Measurements from ENCODE around the gene GULP1.
"Not testable (repeated sequence)": the region's sequence is repeated elsewhere in the genome, so short reads cannot be mapped to it uniquely, and the experiment has no call there.

Gene GULP1

GRCh38 chr2:188298937-188299371, 7.3 kb downstream of the GULP1 start:
- not testable (repeated sequence) for H3K14ac ChIP-seq (ENCODE audit: low read length); H3K79me1 ChIP-seq (ENCODE audit: low read depth, low read length); H2BK5ac ChIP-seq (ENCODE audit: low read length); DNase-seq (ENCODE audit: low spot score); H3K27ac ChIP-seq (replicated peaks; ENCODE audit: low read length); H2AK5ac ChIP-seq (ENCODE audit: low read depth, low read length); H3K18ac ChIP-seq (ENCODE audit: low read length); H4K8ac ChIP-seq (ENCODE audit: low read depth, low read length); H3K27me3 ChIP-seq (ENCODE audit: control insufficient read depth in 3 of 3, insufficient read depth in 3 of 3, low read depth in 1 of 3, low read length in 3 of 3); H3K23ac ChIP-seq (ENCODE audit: low read depth, low read length, poor library complexity); H4K91ac ChIP-seq (ENCODE audit: low read depth, low read length, poor library complexity); H2BK120ac ChIP-seq (ENCODE audit: low read depth, low read length); H2BK15ac ChIP-seq (ENCODE audit: low read length); H3K36me3 ChIP-seq (replicated peaks in 1 of 2; ENCODE audit: control insufficient read depth in 2 of 2, insufficient read depth in 2 of 2, low read length in 2 of 2); H3K4me3 ChIP-seq (ENCODE audit: low read length in 2 of 2); H3K9ac ChIP-seq (ENCODE audit: low read depth, low read length, poor library complexity); H2BK12ac ChIP-seq (ENCODE audit: low read length); H3K4me2 ChIP-seq (ENCODE audit: insufficient read depth, low read length, poor library complexity, severe bottlenecking); H2AFZ ChIP-seq (ENCODE audit: low read length); H3K4ac ChIP-seq (ENCODE audit: low read length)
- Histone ChIP-seq H3K9me3 (replicated peaks in 1 of 2; ENCODE audit: control insufficient read depth in 2 of 2, insufficient read depth in 1 of 2, low read depth in 1 of 2, low read length in 2 of 2) (peaks cover 1 to 23% of the 10 kb centered on the region in 2 donors), H3K4me1 (ENCODE audit: control insufficient read depth in 2 of 2, insufficient read depth in 1 of 2, low read depth in 1 of 2, low read length in 2 of 2) (peaks cover 8 to 13% of the 10 kb centered on the region in 2 donors)
- WGBS, 2 donors (ENCODE audit: extremely low coverage in 2 of 2, insufficient read length in 2 of 2, insufficient replicate concordance in 1 of 2), result no CpG with 5 or more reads among the region's 4 CpGs

GRCh38 chr2:188303363-188304031, 11.8 kb downstream of the GULP1 start:
- peak overlapping the region; percentile 69 for H3K27ac ChIP-seq (replicated peaks; ENCODE audit: low read length)
- H4K8ac ChIP-seq (ENCODE audit: low read depth, low read length), result no peak overlapping the region
- H3K27me3 ChIP-seq (ENCODE audit: control insufficient read depth in 3 of 3, insufficient read depth in 3 of 3, low read depth in 1 of 3, low read length in 3 of 3), result no peaks in the 10 kb centered on the region
- no peak overlapping the region for H3K4ac ChIP-seq (ENCODE audit: low read length)
- peaks cover 4 to 17% of the 10 kb centered on the region in 2 donors for H3K4me1 ChIP-seq (ENCODE audit: control insufficient read depth in 2 of 2, insufficient read depth in 1 of 2, low read depth in 1 of 2, low read length in 2 of 2)
- H2BK120ac ChIP-seq (ENCODE audit: low read depth, low read length), result no peak overlapping the region
- H3K4me2 ChIP-seq (ENCODE audit: insufficient read depth, low read length, poor library complexity, severe bottlenecking), result no peak overlapping the region
- H3K23ac ChIP-seq (ENCODE audit: low read depth, low read length, poor library complexity), result no peak overlapping the region
- WGBS, 2 donors (ENCODE audit: extremely low coverage in 2 of 2, insufficient read length in 2 of 2, insufficient replicate concordance in 1 of 2), result no CpG with 5 or more reads among the region's 2 CpGs
- H2BK5ac ChIP-seq (ENCODE audit: low read length), result no peak overlapping the region
- H3K79me1 ChIP-seq (ENCODE audit: low read depth, low read length), result no peaks in the 10 kb centered on the region
- no peak overlapping the region for H2AK5ac ChIP-seq (ENCODE audit: low read depth, low read length)
- H3K36me3 ChIP-seq (replicated peaks in 1 of 2; ENCODE audit: control insufficient read depth in 2 of 2, insufficient read depth in 2 of 2, low read length in 2 of 2), result no peaks in the 10 kb centered on the region
- no peak overlapping the region for H3K9ac ChIP-seq (ENCODE audit: low read depth, low read length, poor library complexity)
- H3K18ac ChIP-seq (ENCODE audit: low read length), result no peak overlapping the region
- no peak overlapping the region for H3K4me3 ChIP-seq (ENCODE audit: low read length in 2 of 2)
- DNase-seq (ENCODE audit: low spot score), result peak; percentile 41
- H4K91ac ChIP-seq (ENCODE audit: low read depth, low read length, poor library complexity), result no peak overlapping the region
- H3K9me3 ChIP-seq (replicated peaks in 1 of 2; ENCODE audit: control insufficient read depth in 2 of 2, insufficient read depth in 1 of 2, low read depth in 1 of 2, low read length in 2 of 2), result peaks cover 1 to 18% of the 10 kb centered on the region in 2 donors
- H3K14ac ChIP-seq (ENCODE audit: low read length), result no peak overlapping the region
- no peak overlapping the region for H2AFZ ChIP-seq (ENCODE audit: low read length)
- H2BK12ac ChIP-seq (ENCODE audit: low read length), result no peak overlapping the region
- H2BK15ac ChIP-seq (ENCODE audit: low read length), result no peak overlapping the region

GRCh38 chr2:188305271-188305670, 13.6 kb downstream of the GULP1 start:
- H3K36me3 ChIP-seq (replicated peaks in 1 of 2; ENCODE audit: control insufficient read depth in 2 of 2, insufficient read depth in 2 of 2, low read length in 2 of 2), result no peaks in the 10 kb centered on the region
- peaks cover 0 to 13% of the 10 kb centered on the region in 2 donors for H3K9me3 ChIP-seq (replicated peaks in 1 of 2; ENCODE audit: control insufficient read depth in 2 of 2, insufficient read depth in 1 of 2, low read depth in 1 of 2, low read length in 2 of 2)
- H3K4me2 ChIP-seq (ENCODE audit: insufficient read depth, low read length, poor library complexity, severe bottlenecking), result no peak overlapping the region
- no peaks in the 10 kb centered on the region for H3K79me1 ChIP-seq (ENCODE audit: low read depth, low read length)
- H4K91ac ChIP-seq (ENCODE audit: low read depth, low read length, poor library complexity), result no peak overlapping the region
- no peak overlapping the region for H3K14ac ChIP-seq (ENCODE audit: low read length)
- H2BK12ac ChIP-seq (ENCODE audit: low read length), result no peak overlapping the region
- H4K8ac ChIP-seq (ENCODE audit: low read depth, low read length), result no peak overlapping the region
- no peak overlapping the region for H2AK5ac ChIP-seq (ENCODE audit: low read depth, low read length)
- WGBS, 2 donors (ENCODE audit: extremely low coverage in 2 of 2, insufficient read length in 2 of 2, insufficient replicate concordance in 1 of 2), result no CpG with 5 or more reads among the region's 1 CpG
- no peak overlapping the region for H2BK5ac ChIP-seq (ENCODE audit: low read length)
- no peak overlapping the region for H3K23ac ChIP-seq (ENCODE audit: low read depth, low read length, poor library complexity)
- H3K9ac ChIP-seq (ENCODE audit: low read depth, low read length, poor library complexity), result no peak overlapping the region
- DNase-seq (ENCODE audit: low spot score), result no peak
- H2BK120ac ChIP-seq (ENCODE audit: low read depth, low read length), result no peak overlapping the region
- H2BK15ac ChIP-seq (ENCODE audit: low read length), result no peak overlapping the region
- H3K27ac ChIP-seq (replicated peaks; ENCODE audit: low read length), result peak overlapping the region; percentile 41
- H3K27me3 ChIP-seq (ENCODE audit: control insufficient read depth in 3 of 3, insufficient read depth in 3 of 3, low read depth in 1 of 3, low read length in 3 of 3), result no peaks in the 10 kb centered on the region
- no peak overlapping the region for H2AFZ ChIP-seq (ENCODE audit: low read length)
- H3K18ac ChIP-seq (ENCODE audit: low read length), result no peak overlapping the region
- H3K4me1 ChIP-seq (ENCODE audit: control insufficient read depth in 2 of 2, insufficient read depth in 1 of 2, low read depth in 1 of 2, low read length in 2 of 2), result peaks cover 4 to 16% of the 10 kb centered on the region in 2 donors
- no peak overlapping the region for H3K4ac ChIP-seq (ENCODE audit: low read length)
- H3K4me3 ChIP-seq (ENCODE audit: low read length in 2 of 2), result no peak overlapping the region

- H3K27ac ChIP-seq (replicated peaks; ENCODE audit: low read length), result no peak overlapping the region
- no peak overlapping the region for H3K9ac ChIP-seq (ENCODE audit: low read depth, low read length, poor library complexity)
- no peaks in the 10 kb centered on the region for H3K27me3 ChIP-seq (ENCODE audit: control insufficient read depth in 3 of 3, insufficient read depth in 3 of 3, low read depth in 1 of 3, low read length in 3 of 3)
- no peak overlapping the region for H2BK12ac ChIP-seq (ENCODE audit: low read length)
- no peak overlapping the region for H2BK120ac ChIP-seq (ENCODE audit: low read depth, low read length)
- no peaks in the 10 kb centered on the region for H3K36me3 ChIP-seq (replicated peaks in 1 of 2; ENCODE audit: control insufficient read depth in 2 of 2, insufficient read depth in 2 of 2, low read length in 2 of 2)
- no peak overlapping the region for H2AK5ac ChIP-seq (ENCODE audit: low read depth, low read length)
- no peak overlapping the region for H3K23ac ChIP-seq (ENCODE audit: low read depth, low read length, poor library complexity)
- H2BK15ac ChIP-seq (ENCODE audit: low read length), result no peak overlapping the region
- H3K4me3 ChIP-seq (ENCODE audit: low read length in 2 of 2), result no peak overlapping the region
- peaks cover 0 to 9% of the 10 kb centered on the region in 2 donors for H3K9me3 ChIP-seq (replicated peaks in 1 of 2; ENCODE audit: control insufficient read depth in 2 of 2, insufficient read depth in 1 of 2, low read depth in 1 of 2, low read length in 2 of 2)
- H3K14ac ChIP-seq (ENCODE audit: low read length), result no peak overlapping the region
- no peak overlapping the region for H3K4ac ChIP-seq (ENCODE audit: low read length)
- peaks cover 4 to 16% of the 10 kb centered on the region in 2 donors for H3K4me1 ChIP-seq (ENCODE audit: control insufficient read depth in 2 of 2, insufficient read depth in 1 of 2, low read depth in 1 of 2, low read length in 2 of 2)
- H3K18ac ChIP-seq (ENCODE audit: low read length), result no peak overlapping the region
- no peaks in the 10 kb centered on the region for H3K79me1 ChIP-seq (ENCODE audit: low read depth, low read length)
- H2BK5ac ChIP-seq (ENCODE audit: low read length), result no peak overlapping the region
- H3K4me2 ChIP-seq (ENCODE audit: insufficient read depth, low read length, poor library complexity, severe bottlenecking), result no peak overlapping the region
- no peak overlapping the region for H4K91ac ChIP-seq (ENCODE audit: low read depth, low read length, poor library complexity)
- WGBS, 2 donors (ENCODE audit: extremely low coverage in 2 of 2, insufficient read length in 2 of 2, insufficient replicate concordance in 1 of 2), result no CpG with 5 or more reads among the region's 1 CpG
- no peak overlapping the region for H2AFZ ChIP-seq (ENCODE audit: low read length)
- H4K8ac ChIP-seq (ENCODE audit: low read depth, low read length), result no peak overlapping the region
- no peak for DNase-seq (ENCODE audit: low spot score)
These were observed 14.6 kb downstream of the GULP1 start for GRCh38 chr2:188306271-188306670.

All from neuronal stem cell (in vitro differentiated cells).